GM12801 (cell line): ENCODE data around the gene NLRC5.

Experiments used
- TF ChIP-seq, protein P1 (sequence below): IDR thresholded peaks from one replicate; pipeline ENCODE4 v1.5.1; 2011; ENCODE audit warnings: control low read depth; ENCODE audit not compliant: insufficient read length; ENCODE audit errors: extremely low read depth

NLRC5 gene

GRCh38 chr16:56973294-56973689, 16.1 kb upstream of the NLRC5 start:
- TF ChIP-seq, protein P1, sequence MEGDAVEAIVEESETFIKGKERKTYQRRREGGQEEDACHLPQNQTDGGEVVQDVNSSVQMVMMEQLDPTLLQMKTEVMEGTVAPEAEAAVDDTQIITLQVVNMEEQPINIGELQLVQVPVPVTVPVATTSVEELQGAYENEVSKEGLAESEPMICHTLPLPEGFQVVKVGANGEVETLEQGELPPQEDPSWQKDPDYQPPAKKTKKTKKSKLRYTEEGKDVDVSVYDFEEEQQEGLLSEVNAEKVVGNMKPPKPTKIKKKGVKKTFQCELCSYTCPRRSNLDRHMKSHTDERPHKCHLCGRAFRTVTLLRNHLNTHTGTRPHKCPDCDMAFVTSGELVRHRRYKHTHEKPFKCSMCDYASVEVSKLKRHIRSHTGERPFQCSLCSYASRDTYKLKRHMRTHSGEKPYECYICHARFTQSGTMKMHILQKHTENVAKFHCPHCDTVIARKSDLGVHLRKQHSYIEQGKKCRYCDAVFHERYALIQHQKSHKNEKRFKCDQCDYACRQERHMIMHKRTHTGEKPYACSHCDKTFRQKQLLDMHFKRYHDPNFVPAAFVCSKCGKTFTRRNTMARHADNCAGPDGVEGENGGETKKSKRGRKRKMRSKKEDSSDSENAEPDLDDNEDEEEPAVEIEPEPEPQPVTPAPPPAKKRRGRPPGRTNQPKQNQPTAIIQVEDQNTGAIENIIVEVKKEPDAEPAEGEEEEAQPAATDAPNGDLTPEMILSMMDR: no peak

DNA sequence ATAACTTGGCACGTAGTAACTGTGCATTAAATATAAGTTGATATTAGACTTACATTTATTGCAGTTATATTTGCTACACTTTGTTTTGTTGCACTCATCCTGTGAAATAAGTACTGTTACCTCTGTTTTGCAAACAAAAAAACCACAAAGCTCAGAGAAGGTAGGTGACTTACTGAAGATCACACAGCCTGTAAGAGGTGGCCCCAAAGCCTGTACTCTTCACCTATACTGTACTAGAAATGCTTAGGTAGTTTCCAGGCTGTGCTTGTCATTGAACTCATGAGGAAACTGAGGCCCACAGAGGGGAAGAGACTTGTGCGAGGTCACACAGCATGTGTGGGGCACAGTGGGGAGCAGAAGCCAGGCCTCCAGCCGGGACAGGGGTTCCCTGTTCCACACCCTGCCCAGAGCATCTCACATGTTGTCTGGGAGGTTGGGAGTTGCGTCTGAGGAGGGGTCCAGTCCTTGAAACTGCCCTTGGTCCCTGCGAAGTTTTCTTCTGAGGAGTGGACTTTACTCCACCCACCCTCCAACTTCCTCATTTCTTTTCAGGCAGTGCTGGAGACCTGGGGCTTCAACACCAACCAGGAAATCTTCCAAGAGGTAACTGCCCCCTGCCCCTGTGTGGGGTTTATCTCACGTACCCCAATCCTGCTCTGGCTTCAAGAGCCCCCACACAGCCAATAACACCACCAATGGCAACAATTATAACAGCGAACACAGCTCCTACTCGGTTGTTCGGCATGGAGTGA, 14.6 kb upstream of the NLRC5 start:
- TF ChIP-seq, protein P1: no peak

DNA sequence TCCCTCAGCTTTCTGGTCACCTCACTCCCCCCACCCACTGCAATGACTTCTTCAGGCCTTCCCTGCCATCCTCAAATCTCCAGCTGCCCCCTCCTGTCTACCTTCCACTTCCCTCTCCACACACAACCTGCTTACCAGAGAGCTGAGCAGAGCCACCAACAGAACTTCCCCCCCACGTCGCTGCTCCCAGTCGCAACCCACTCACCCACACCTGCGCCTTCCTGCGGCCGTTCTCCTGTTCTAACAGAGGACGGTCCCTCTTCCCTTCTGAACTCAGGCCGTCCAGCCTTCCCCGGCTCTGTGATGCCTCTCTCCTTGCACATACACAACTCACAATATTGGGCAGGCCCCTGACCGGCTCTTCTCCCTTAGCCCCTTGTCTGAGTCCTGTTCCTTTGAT, 13.6 kb upstream of the NLRC5 start:
- TF ChIP-seq, protein P1: no peak

DNA sequence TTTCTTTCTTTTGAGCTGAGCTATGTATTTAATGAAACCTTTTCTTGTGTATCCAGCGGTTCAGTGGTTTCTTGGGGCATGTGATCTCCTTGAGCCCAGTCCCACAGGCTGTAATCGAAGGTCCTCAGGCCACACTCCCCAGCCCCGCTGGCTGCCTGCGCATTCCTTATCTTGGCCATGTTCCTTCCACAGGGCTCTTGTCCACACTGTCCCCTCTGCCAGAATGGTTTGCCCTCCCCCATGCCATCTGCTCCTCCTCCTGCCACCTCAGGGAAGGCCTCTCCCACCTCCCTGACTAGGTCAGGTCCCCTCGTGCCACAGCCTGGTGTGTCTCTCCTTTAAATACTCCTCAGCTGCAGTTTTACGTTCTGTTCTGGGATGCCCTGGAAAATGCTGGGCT, 12.1 kb upstream of the NLRC5 start:
- TF ChIP-seq, protein P1: no peak

GRCh38 chr16:56977823-56978430, 11.4 kb upstream of the NLRC5 start:
- TF ChIP-seq, protein P1: no peak

DNA sequence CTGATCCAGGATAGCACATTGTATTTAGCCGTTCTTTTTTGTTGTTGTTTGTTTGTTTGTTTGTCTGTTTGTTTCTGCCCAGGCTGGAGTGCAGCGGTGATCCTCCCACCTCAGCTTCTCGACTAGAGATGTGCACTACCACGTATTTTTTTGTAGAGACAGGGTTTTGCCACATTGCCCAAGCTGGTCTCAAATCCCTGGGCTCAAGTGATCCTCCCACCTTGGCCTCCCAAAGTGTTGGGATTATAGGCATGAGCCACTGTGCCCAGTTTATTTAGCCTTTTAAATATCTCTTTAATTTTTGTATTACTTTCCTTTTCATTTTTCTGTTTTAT, 9.2 kb upstream of the NLRC5 start:
- TF ChIP-seq, protein P1: no peak

- TF ChIP-seq, protein P1: no peak
Observed at GRCh38 chr16:56980792-56981724, 8.3 kb upstream of the NLRC5 start.
